Measurements from ENCODE around the gene KIAA0825. TPM values are rescaled to one million over a fixed set of nuclear protein-coding genes. Genes with fewer than 3 reads are reported as not detected.
"Not testable (repeated sequence)": the region's sequence is repeated elsewhere in the genome, so short reads cannot be mapped to it uniquely, and the experiment has no call there.

Gene KIAA0825
- total RNA-seq, 4 donors from 2014 or later, result 1.2 to 5.3 (median 4.0) TPM

DNA sequence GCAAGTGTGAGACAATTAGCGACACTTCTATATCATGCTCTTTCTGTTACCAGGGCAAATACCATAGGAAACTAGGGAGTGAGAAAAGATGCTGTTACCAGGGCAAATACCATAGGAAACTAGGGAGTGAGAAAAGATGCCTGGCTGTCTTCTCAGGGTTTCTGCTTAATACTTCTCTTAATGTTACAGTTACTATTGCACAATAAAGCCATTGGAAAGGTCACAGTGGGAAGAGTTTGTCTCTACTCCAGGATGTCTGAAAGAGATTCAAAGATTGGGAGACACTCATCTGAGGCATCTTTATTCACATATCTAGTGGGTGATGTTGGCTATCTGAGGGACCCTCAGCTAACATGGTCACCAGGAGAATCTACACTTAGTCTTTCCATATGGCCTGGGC lies 445.3 kb downstream of the KIAA0825 start:
- Histone ChIP-seq H3K27ac (no peak overlapping the region), H3K27me3 (no peaks in the 10 kb centered on the region), H3K9me3 (no peaks in the 10 kb centered on the region), H3K4me1 (no peaks in the 10 kb centered on the region), H3K4me3 (no peak overlapping the region), H3K36me3 (no peaks in the 10 kb centered on the region)
- in situ Hi-C loops (cut with MboI; ENCODE audit: low pct_ligation_motif_present in 1 of 4, low pct_unique_long_range_greater_than_20kb in 1 of 4, low sequenced_read_pairs in 3 of 4) (no loop called here), intact Hi-C loops (cut with DNase I; ENCODE audit: low total_unique reads) (no loop called here)
- TF ChIP-seq POLR2A (IDR thresholded peaks at IDR 0.05) (no peak), POLR2AphosphoS5 (IDR thresholded peaks at IDR 0.05) (no peak), EP300 (IDR thresholded peaks at IDR 0.05; ENCODE audit: low read depth) (no peak)
- TF ChIP-seq, protein P1, sequence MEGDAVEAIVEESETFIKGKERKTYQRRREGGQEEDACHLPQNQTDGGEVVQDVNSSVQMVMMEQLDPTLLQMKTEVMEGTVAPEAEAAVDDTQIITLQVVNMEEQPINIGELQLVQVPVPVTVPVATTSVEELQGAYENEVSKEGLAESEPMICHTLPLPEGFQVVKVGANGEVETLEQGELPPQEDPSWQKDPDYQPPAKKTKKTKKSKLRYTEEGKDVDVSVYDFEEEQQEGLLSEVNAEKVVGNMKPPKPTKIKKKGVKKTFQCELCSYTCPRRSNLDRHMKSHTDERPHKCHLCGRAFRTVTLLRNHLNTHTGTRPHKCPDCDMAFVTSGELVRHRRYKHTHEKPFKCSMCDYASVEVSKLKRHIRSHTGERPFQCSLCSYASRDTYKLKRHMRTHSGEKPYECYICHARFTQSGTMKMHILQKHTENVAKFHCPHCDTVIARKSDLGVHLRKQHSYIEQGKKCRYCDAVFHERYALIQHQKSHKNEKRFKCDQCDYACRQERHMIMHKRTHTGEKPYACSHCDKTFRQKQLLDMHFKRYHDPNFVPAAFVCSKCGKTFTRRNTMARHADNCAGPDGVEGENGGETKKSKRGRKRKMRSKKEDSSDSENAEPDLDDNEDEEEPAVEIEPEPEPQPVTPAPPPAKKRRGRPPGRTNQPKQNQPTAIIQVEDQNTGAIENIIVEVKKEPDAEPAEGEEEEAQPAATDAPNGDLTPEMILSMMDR (IDR thresholded peaks at IDR 0.05), result no peak
- DNase-seq, result no peak
- 100% methylated on average over 1 of the region's 1 CpG for WGBS, 2 donors (ENCODE audit: low coverage in 1 of 2)

DNA sequence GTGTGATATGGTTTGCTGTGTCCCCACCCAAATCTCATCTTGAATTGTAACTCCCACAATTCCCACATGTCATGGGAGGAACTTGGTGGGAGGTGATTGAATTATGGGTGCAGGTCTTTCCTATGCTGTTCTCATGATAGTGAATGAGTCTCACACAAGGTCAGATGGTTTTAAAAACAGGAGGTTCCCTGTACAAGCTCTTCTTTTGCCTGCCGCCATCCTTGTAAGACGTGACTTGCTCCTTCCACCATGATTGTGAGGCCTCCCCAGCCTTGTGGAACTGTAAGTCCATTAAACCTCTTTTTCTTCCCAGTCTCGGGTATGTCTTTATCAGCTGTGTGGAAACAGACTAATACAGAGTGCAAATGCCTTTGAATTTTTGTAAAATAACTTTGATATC lies 447.3 kb downstream of the KIAA0825 start:
- H3K27ac ChIP-seq; H3K4me1 ChIP-seq; intact Hi-C loops (cut with DNase I; ENCODE audit: low total_unique reads); H3K36me3 ChIP-seq; H3K4me3 ChIP-seq; H3K27me3 ChIP-seq; H3K9me3 ChIP-seq; in situ Hi-C loops (cut with MboI; ENCODE audit: low pct_ligation_motif_present in 1 of 4, low pct_unique_long_range_greater_than_20kb in 1 of 4, low sequenced_read_pairs in 3 of 4); DNase-seq: not testable (repeated sequence)
- 92 to 93% methylated on average over 2 to 3 of the region's 3 CpGs for WGBS, 2 donors (ENCODE audit: low coverage in 1 of 2)

DNA sequence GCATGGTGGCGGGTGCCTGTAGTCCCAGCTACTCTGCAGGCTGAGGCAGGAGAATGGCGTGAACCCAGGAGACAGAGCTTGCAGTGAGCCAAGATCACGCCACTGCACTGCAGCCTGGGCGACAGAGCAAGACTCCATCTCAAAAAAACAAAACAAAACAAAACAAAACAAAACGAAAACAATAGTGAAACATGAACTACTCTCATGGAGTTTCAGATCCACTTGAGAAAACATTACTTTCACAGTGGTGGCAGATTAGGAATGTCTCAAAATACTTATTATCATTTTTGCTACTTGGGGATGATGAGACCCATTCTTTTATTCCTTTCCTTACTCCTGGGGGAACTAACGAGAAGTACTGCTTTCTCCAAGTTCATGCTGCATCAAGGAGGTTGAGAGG lies 448.2 kb downstream of the KIAA0825 start:
- H3K27ac ChIP-seq; H3K4me1 ChIP-seq; H3K27me3 ChIP-seq; intact Hi-C loops (cut with DNase I; ENCODE audit: low total_unique reads); H3K36me3 ChIP-seq; H3K9me3 ChIP-seq; in situ Hi-C loops (cut with MboI; ENCODE audit: low pct_ligation_motif_present in 1 of 4, low pct_unique_long_range_greater_than_20kb in 1 of 4, low sequenced_read_pairs in 3 of 4); DNase-seq; H3K4me3 ChIP-seq: not testable (repeated sequence)
- WGBS, 2 donors (ENCODE audit: low coverage in 1 of 2), result 87 to 89% methylated on average over 6 of the region's 6 CpGs

DNA sequence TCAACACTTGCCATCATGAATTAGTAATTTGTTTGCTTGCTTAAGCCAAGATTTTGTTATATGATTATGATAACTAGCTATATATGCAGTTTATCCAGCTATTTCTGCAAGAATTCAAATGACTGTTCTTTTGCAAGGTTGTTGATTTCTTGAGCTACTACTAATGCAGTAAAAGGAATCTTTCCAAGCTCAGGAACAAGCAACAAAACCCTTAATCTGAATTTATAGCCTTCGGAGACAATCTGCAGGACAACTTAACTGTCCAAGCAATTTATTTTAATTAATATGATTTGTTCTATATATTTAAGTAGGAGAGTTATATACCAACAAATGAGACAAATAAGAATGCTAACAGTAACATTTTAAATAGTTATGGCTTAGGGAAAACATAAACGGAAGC lies 450.3 kb downstream of the KIAA0825 start:
- Histone ChIP-seq H3K4me1 (no peaks in the 10 kb centered on the region), H3K27ac (no peak overlapping the region), H3K27me3 (no peaks in the 10 kb centered on the region), H3K4me3 (no peak overlapping the region), H3K36me3 (no peaks in the 10 kb centered on the region), H3K9me3 (no peaks in the 10 kb centered on the region)
- in situ Hi-C loops (cut with MboI; ENCODE audit: low pct_ligation_motif_present in 1 of 4, low pct_unique_long_range_greater_than_20kb in 1 of 4, low sequenced_read_pairs in 3 of 4), result no loop called here
- no peak for DNase-seq
- intact Hi-C loops (cut with DNase I; ENCODE audit: low total_unique reads), result no loop called here
- WGBS, 2 donors (ENCODE audit: low coverage in 1 of 2), result 78 to 80% methylated on average over 2 of the region's 2 CpGs
- TF ChIP-seq EP300 (IDR thresholded peaks at IDR 0.05; ENCODE audit: low read depth) (no peak), POLR2A (IDR thresholded peaks at IDR 0.05) (no peak), POLR2AphosphoS5 (IDR thresholded peaks at IDR 0.05) (no peak)
- TF ChIP-seq, protein P1 (IDR thresholded peaks at IDR 0.05), result no peak

DNA sequence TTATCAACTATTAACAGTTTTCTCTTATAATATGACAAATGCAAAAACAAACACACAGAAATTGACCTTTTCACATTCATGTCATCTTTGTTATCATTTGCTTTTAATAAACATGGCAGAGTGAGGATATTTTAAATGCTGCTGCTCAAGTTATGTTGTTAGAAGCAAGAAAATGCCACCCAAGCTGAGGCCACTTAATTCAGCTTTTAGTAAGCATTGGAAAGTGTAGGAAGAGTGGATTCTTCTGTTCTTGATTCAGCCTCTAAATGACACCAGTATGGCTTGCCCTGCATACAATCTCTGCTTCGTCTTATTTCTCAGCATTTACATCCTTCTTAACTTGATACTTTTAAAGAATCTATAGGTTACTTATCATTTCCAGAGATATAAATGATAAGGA lies 456.6 kb downstream of the KIAA0825 start:
- intact Hi-C loops (cut with DNase I; ENCODE audit: low total_unique reads) (no loop called here), in situ Hi-C loops (cut with MboI; ENCODE audit: low pct_ligation_motif_present in 1 of 4, low pct_unique_long_range_greater_than_20kb in 1 of 4, low sequenced_read_pairs in 3 of 4) (no loop called here)
- H3K4me3 ChIP-seq, result no peak overlapping the region
- TF ChIP-seq, protein P1 (IDR thresholded peaks at IDR 0.05), result no peak
- no peak for TF ChIP-seq POLR2A (IDR thresholded peaks at IDR 0.05)
- TF ChIP-seq EP300 (IDR thresholded peaks at IDR 0.05; ENCODE audit: low read depth), result no peak
- TF ChIP-seq POLR2AphosphoS5 (IDR thresholded peaks at IDR 0.05), result no peak
- 74 to 75% methylated on average over 1 of the region's 1 CpG for WGBS, 2 donors (ENCODE audit: low coverage in 1 of 2)
- no peaks in the 10 kb centered on the region for H3K4me1 ChIP-seq
- H3K27me3 ChIP-seq, result no peaks in the 10 kb centered on the region
- no peak for DNase-seq
- H3K36me3 ChIP-seq, result no peaks in the 10 kb centered on the region
- H3K9me3 ChIP-seq, result no peaks in the 10 kb centered on the region
- no peak overlapping the region for H3K27ac ChIP-seq
